Endothelial cell of umbilical vein (primary cell): ENCODE measurements around the gene MRC2. TPM values are rescaled to one million over a fixed set of nuclear protein-coding genes. Genes with fewer than 3 reads are reported as not detected.

Source experiments
- BruUV-seq: library from RNA; stranded (reverse); fragments of 400-500 nt; replicated peaks from 2 replicates; lab custom pipeline; 2021; lab: Mats Ljungman, UMichigan
- CTCF ChIA-PET: fragments of 300-600, 350-600 bp; sonication (Branson Sonifier 250); formaldehyde crosslinking; loops from one replicate; lab custom pipeline; 2021; ENCODE audit warnings: antibody characterized with exemption, inconsistent platforms; lab: Charles Lee
- POLR2A ChIA-PET: fragments of 300-600, 350-600 bp; sonication (Branson Sonifier 250); formaldehyde crosslinking; loops from one replicate; lab custom pipeline; 2021; ENCODE audit warnings: antibody characterized with exemption, inconsistent platforms; lab: Charles Lee
- DNase-seq: peaks from one replicate; pipeline ENCODE4 v3.0.0-alpha.2; 2011; ENCODE audit warnings: low read depth, low spot score
- FAIRE-seq: peaks from 2 replicates; lab custom pipeline; 2011; peaks lifted over from hg19 to GRCh38; lab: Jason Lieb, UNC
- H2AFZ ChIP-seq: 2 replicates; pipeline ENCODE4 v1.6.0; 2012; ENCODE audit warnings: low read depth, low read length, control low read depth, inconsistent platforms
- H3K27ac ChIP-seq: 2 replicates; pipeline ENCODE4 v1.5.1; 2011; ENCODE audit warnings: low read depth, mild to moderate bottlenecking, control low read depth, low read length, moderate library complexity; ENCODE audit not compliant: insufficient read depth
- H3K27me3 ChIP-seq, 2 experiments: 2 replicates each; pipeline versions ENCODE4 v1.6.0 to v1.6.1; 2011; ENCODE audit warnings: low read length in 2 of 2, mixed read lengths in 1 of 2; ENCODE audit not compliant: control insufficient read depth in 2 of 2, insufficient read depth in 2 of 2
- H3K36me3 ChIP-seq, 2 experiments: 2 replicates in 1 of 2; 3 replicates in 1 of 2; pipeline ENCODE4 v1.5.1; 2011; ENCODE audit warnings: low read length in 2 of 2, mild to moderate bottlenecking in 1 of 2, moderate library complexity in 1 of 2; ENCODE audit not compliant: control insufficient read depth in 2 of 2, insufficient read depth in 2 of 2; ENCODE audit errors: extremely low read depth in 1 of 2
- H3K4me1 ChIP-seq: 3 replicates; pipeline ENCODE4 v1.5.1; 2011; ENCODE audit warnings: mild to moderate bottlenecking, low read length; ENCODE audit not compliant: control insufficient read depth, insufficient read depth; ENCODE audit errors: extremely low read depth
- H3K4me2 ChIP-seq: 2 replicates; pipeline ENCODE4 v1.6.1; 2011; ENCODE audit warnings: low read length, control low read depth, mixed read lengths; ENCODE audit not compliant: insufficient read depth
- H3K4me3 ChIP-seq, 3 experiments: fragments of 200-600 bp in 1 of 3; sonication (generic), shearing (Covaris generic) in 1 of 3; replicated peaks in 1 of 3; 2 replicates each; pipeline ENCODE4 v1.5.1; 2011 to 2016; ENCODE audit warnings: control low read depth in 3 of 3, low read length in 3 of 3, mild to moderate bottlenecking in 2 of 3, inconsistent platforms in 1 of 3, low read depth in 1 of 3, moderate library complexity in 1 of 3; ENCODE audit not compliant: insufficient read depth in 1 of 3
- H3K79me2 ChIP-seq: 2 replicates; pipeline ENCODE4 v1.6.0; 2012; ENCODE audit warnings: low read length, inconsistent platforms; ENCODE audit not compliant: control insufficient read depth, insufficient read depth
- H3K9ac ChIP-seq: replicated peaks from 2 replicates; pipeline ENCODE3; 2011; ENCODE audit warnings: low read length, control low read depth; ENCODE audit not compliant: insufficient read depth; ENCODE audit errors: extremely low read depth
- H3K9me1 ChIP-seq: replicated peaks from 3 replicates; pipeline ENCODE4 v1.6.0; 2011; ENCODE audit warnings: mild to moderate bottlenecking, low read length; ENCODE audit not compliant: control insufficient read depth, insufficient read depth; ENCODE audit errors: extremely low read depth
- H3K9me3 ChIP-seq: replicated peaks from 2 replicates; pipeline ENCODE4 v1.5.1; 2012; ENCODE audit warnings: low read length, inconsistent platforms; ENCODE audit not compliant: control insufficient read depth, insufficient read depth
- H4K20me1 ChIP-seq: replicated peaks from 2 replicates; pipeline ENCODE3; 2011; ENCODE audit warnings: mild to moderate bottlenecking, low read length; ENCODE audit not compliant: control insufficient read depth, insufficient read depth; ENCODE audit errors: extremely low read depth
- EZH2 ChIP-seq: IDR thresholded peaks from 2 replicates; pipeline ENCODE4 v1.6.1; 2012; ENCODE audit warnings: borderline replicate concordance, low read depth, mild to moderate bottlenecking, moderate library complexity, low read length, inconsistent platforms; ENCODE audit not compliant: severe bottlenecking
- FOS ChIP-seq: IDR thresholded peaks from 2 replicates; pipeline ENCODE4 v1.6.1; 2011; ENCODE audit warnings: mild to moderate bottlenecking, low read length, moderate library complexity, borderline replicate concordance; ENCODE audit not compliant: insufficient read depth
- GATA2 ChIP-seq: IDR thresholded peaks from 2 replicates; pipeline ENCODE4 v1.7.0; 2011; ENCODE audit warnings: low read depth, mild to moderate bottlenecking, moderate library complexity, mixed read lengths, low read length; ENCODE audit not compliant: insufficient read length, insufficient read depth
- JUN ChIP-seq: IDR thresholded peaks from 2 replicates; pipeline ENCODE4 v1.6.1; 2011; ENCODE audit warnings: borderline replicate concordance, low read depth; ENCODE audit not compliant: insufficient read length, insufficient read depth
- MYC ChIP-seq: IDR thresholded peaks from one replicate; pipeline ENCODE4 v1.6.1; 2011; ENCODE audit warnings: mild to moderate bottlenecking, low read depth, low read length
- POLR2A ChIP-seq: IDR thresholded peaks from 2 replicates; pipeline ENCODE4 v1.6.1; 2012; ENCODE audit warnings: low read depth, mild to moderate bottlenecking, control low read depth, low read length
- POLR2AphosphoS5 ChIP-seq: IDR thresholded peaks from 2 replicates; pipeline ENCODE4 v1.6.1; 2012; ENCODE audit warnings: low read depth, mild to moderate bottlenecking, control low read depth, low read length, moderate library complexity; ENCODE audit not compliant: insufficient read depth
- dilution Hi-C: fragments of 300-500 bp; cut with MboI; formaldehyde crosslinking; loops from one replicate; pipeline ENCODE4 v1.15.0; 2019; ENCODE audit warnings: low sequenced_read_pairs; ENCODE audit not compliant: extremely low pct_ligation_motif_present
- intact Hi-C: fragments of 100-400 bp; cut with micrococcal nuclease; formaldehyde crosslinking; loops from one replicate; pipeline ENCODE4 v1.10.0; 2022
- polyA plus RNA-seq, 4 experiments: library from polyadenylated mRNA; depleted of rRNA in 3 of 4; stranded (reverse) in 3 of 4; unstranded in 1 of 4; fragments of >200 nt; gene quantifications; 2 replicates each; pipeline versions ENCODE4 v1.2.1 to v1.2.3, GENCODE V29; 2011 to 2012; ENCODE audit warnings: missing spikeins in 1 of 4
- total RNA-seq: library from RNA; stranded (reverse); gene quantifications from 2 replicates; pipeline ENCODE4 v1.2.3, GENCODE V29; 2021
- TF ChIP-seq, protein P1 (sequence below), 2 donors: IDR thresholded peaks; 1 replicate in 1 of 2; 2 replicates in 1 of 2; pipeline ENCODE4 v1.5.1; 2011; ENCODE audit warnings: low read length in 2 of 2, mild to moderate bottlenecking in 2 of 2, moderate library complexity in 2 of 2, control low read depth in 1 of 2, inconsistent platforms in 1 of 2, low read depth in 1 of 2; ENCODE audit not compliant: insufficient read depth in 1 of 2; ENCODE audit errors: extremely low read depth in 1 of 2
- TF ChIP-seq, protein P2 (sequence below): IDR thresholded peaks from 2 replicates; pipeline ENCODE4 v1.6.1; 2011; ENCODE audit not compliant: insufficient read depth, insufficient read length

MRC2 gene
- total and polyA plus RNA-seq, 2 donors (not counting 3 experiments of a cell fraction or from before 2014, with no cell fraction given): 30.6 to 52.7 TPM

DNA sequence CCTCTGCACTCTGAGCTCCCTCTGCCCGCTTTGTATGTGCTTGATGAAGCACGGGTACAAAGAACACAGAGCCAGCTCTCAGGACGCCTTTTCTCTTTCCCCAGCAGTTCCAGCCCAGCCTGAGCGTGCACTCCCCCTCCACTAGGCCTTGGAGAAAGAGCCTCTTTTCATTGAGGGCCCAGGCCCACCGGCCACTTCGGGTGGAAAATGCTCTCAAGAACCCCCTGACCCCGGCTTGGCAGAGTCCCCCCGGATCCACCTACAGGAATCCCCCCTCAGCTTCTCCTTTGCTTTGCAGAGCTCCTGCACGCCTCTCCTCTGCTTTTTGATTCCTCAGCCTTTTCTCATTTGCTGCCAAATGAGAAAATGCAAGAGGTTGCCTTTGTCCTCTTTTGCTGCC, 30.2 kb downstream of the MRC2 start:
- DNase-seq (no peak), FAIRE-seq (no peak)
- POLR2A ChIA-PET: no interaction called here
- H3K27me3 ChIP-seq: no peaks in the 10 kb centered on the region
- CTCF ChIA-PET: interaction anchor here (1.2 kb wide), 1 partner anchor 15 kb away, joined by 3 read pairs; no protein-coding TSS in a partner anchor
- dilution Hi-C loops (no loop called here), intact Hi-C loops (no loop called here)
- H3K9me3 ChIP-seq: no peaks in the 10 kb centered on the region
- H3K9ac ChIP-seq: no peak overlapping the region
- TF ChIP-seq MYC: no peak
- TF ChIP-seq, protein P1, sequence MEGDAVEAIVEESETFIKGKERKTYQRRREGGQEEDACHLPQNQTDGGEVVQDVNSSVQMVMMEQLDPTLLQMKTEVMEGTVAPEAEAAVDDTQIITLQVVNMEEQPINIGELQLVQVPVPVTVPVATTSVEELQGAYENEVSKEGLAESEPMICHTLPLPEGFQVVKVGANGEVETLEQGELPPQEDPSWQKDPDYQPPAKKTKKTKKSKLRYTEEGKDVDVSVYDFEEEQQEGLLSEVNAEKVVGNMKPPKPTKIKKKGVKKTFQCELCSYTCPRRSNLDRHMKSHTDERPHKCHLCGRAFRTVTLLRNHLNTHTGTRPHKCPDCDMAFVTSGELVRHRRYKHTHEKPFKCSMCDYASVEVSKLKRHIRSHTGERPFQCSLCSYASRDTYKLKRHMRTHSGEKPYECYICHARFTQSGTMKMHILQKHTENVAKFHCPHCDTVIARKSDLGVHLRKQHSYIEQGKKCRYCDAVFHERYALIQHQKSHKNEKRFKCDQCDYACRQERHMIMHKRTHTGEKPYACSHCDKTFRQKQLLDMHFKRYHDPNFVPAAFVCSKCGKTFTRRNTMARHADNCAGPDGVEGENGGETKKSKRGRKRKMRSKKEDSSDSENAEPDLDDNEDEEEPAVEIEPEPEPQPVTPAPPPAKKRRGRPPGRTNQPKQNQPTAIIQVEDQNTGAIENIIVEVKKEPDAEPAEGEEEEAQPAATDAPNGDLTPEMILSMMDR (IDR thresholded peaks at IDR 0.05; ENCODE audit: extremely low read depth in 1 of 2, insufficient read depth in 1 of 2, low read depth in 1 of 2, low read length in 2 of 2): no peak
- TF ChIP-seq JUN: no peak
- TF ChIP-seq GATA2: no peak
- TF ChIP-seq POLR2AphosphoS5: no peak
- TF ChIP-seq POLR2A: no peak
- TF ChIP-seq, protein P2, sequence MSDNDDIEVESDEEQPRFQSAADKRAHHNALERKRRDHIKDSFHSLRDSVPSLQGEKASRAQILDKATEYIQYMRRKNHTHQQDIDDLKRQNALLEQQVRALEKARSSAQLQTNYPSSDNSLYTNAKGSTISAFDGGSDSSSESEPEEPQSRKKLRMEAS: no peak
- TF ChIP-seq EZH2: no peak
- no peak for TF ChIP-seq FOS
- H3K27ac ChIP-seq: no peak overlapping the region
- BruUV-seq: no TSS peak
- no peak overlapping the region for H3K4me2 ChIP-seq
- H3K79me2 ChIP-seq: no peaks in the 10 kb centered on the region
- H3K36me3 ChIP-seq: no peaks in the 10 kb centered on the region
- H4K20me1 ChIP-seq: no peaks in the 10 kb centered on the region
- H3K4me3 ChIP-seq: no peak overlapping the region
- H3K9me1 ChIP-seq: no peaks in the 10 kb centered on the region
- H2AFZ ChIP-seq: no peak overlapping the region
- peaks cover 10% of the 10 kb centered on the region for H3K4me1 ChIP-seq
